Osteoblast (primary cell): Measurements from ENCODE around the gene EFCAB9. TPM values are rescaled to one million over a fixed set of nuclear protein-coding genes. Genes with fewer than 3 reads are reported as not detected.

Experiments used
- DNase-seq: peaks from one replicate; pipeline ENCODE4 v3.0.0; 2011; ENCODE audit warnings: low spot score, mixed read lengths; ENCODE audit not compliant: insufficient read length; ENCODE audit errors: missing footprints
- H2AFZ ChIP-seq: 2 replicates; pipeline ENCODE4 v1.6.0; 2011; ENCODE audit warnings: mild to moderate bottlenecking, low read length
- H3K27ac ChIP-seq: 2 replicates; pipeline ENCODE4 v1.5.1; 2011; ENCODE audit warnings: mild to moderate bottlenecking, low read depth, low read length, moderate library complexity
- H3K27me3 ChIP-seq: 2 replicates; pipeline ENCODE4 v1.6.0; 2012; ENCODE audit warnings: mild to moderate bottlenecking, control low read depth, inconsistent platforms, low read length, moderate library complexity; ENCODE audit not compliant: insufficient read depth
- H3K36me3 ChIP-seq: 2 replicates; pipeline ENCODE4 v1.5.1; 2011; ENCODE audit warnings: mild to moderate bottlenecking, low read length, control low read depth, moderate library complexity; ENCODE audit not compliant: insufficient read depth
- H3K4me1 ChIP-seq: 2 replicates; pipeline ENCODE4 v1.5.1; 2011; ENCODE audit warnings: mild to moderate bottlenecking, low read length, control low read depth, moderate library complexity; ENCODE audit not compliant: insufficient read depth
- H3K4me2 ChIP-seq: 2 replicates; pipeline ENCODE4 v1.6.0; 2011; ENCODE audit warnings: mild to moderate bottlenecking, low read length; ENCODE audit not compliant: insufficient read depth
- H3K4me3 ChIP-seq: fragments of 200-600 bp; sonication (generic); 3 replicates; pipeline ENCODE4 v1.5.1; 2012; ENCODE audit warnings: mild to moderate bottlenecking, low read length, inconsistent platforms; ENCODE audit not compliant: insufficient read depth
- H3K79me2 ChIP-seq: 2 replicates; pipeline ENCODE4 v1.6.0; 2012; ENCODE audit warnings: mild to moderate bottlenecking, low read length, control low read depth, inconsistent platforms; ENCODE audit not compliant: insufficient read depth
- H3K9me3 ChIP-seq: 2 replicates; pipeline ENCODE4 v1.5.1; 2011; ENCODE audit warnings: low read depth, low read length, control low read depth
- H4K20me1 ChIP-seq: 2 replicates; pipeline ENCODE4 v1.6.0; 2012; ENCODE audit warnings: mild to moderate bottlenecking, low read length, control low read depth; ENCODE audit not compliant: insufficient read depth
- CTCF ChIP-seq: IDR thresholded peaks from 2 replicates; pipeline ENCODE4 v1.5.1; 2011; ENCODE audit warnings: mild to moderate bottlenecking, low read depth, low read length, moderate library complexity; ENCODE audit errors: extremely low read depth
- total RNA-seq: library from RNA; depleted of rRNA; stranded (reverse); fragments of >200 nt; gene quantifications from 2 replicates; pipeline ENCODE4 v1.2.3, GENCODE V29; 2012

Gene EFCAB9
- total RNA-seq, 1 donor: not detected

DNA sequence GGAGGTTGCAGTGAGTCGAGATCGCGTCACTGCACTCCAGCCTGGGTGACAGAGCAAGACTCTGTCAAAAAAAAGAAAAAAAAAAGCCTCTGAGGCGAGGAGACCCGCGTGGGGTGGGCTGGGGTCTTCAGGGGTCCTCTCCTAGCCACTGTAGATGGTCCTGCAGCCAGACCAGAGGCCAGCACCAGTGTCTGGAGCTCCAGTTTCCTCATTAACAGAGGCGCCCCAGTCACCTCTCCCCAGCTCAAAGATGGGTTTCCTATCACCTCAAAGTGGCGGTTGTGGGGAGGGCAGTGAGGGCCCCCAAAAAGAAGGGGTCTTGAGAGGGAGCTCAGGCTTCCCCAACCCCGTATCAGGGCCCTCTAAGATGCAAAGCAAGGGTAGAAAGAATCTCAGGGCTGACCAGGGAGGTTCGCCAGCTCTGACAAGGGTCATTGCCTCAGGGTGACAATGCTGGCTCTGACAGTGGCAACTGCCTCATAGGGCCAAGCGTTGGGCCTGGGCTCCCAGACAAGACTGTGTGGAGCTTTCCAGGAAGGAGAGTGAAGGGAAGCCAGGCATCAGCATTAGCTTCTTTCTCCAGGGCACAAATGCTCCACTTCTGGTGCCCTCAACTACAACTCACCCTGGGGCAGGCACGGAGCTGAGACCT, 20.9 kb upstream of the EFCAB9 start:
- H2AFZ ChIP-seq: no peak overlapping the region
- H3K4me1 ChIP-seq: peaks cover 24% of the 10 kb centered on the region
- H3K9me3 ChIP-seq: no peaks in the 10 kb centered on the region
- no peaks in the 10 kb centered on the region for H3K27me3 ChIP-seq
- peak overlapping the region; percentile 92 for H3K27ac ChIP-seq
- H3K79me2 ChIP-seq: peaks cover 78% of the 10 kb centered on the region
- H3K36me3 ChIP-seq: peaks cover 5% of the 10 kb centered on the region
- TF ChIP-seq CTCF: no peak
- peak overlapping the region; percentile 30 for H3K4me2 ChIP-seq
- DNase-seq: peak; percentile 47
- H3K4me3 ChIP-seq: no peak overlapping the region
- peaks cover 23% of the 10 kb centered on the region for H4K20me1 ChIP-seq

GRCh38 chr5:172173564-172174153, 20.3 kb upstream of the EFCAB9 start:
- H3K4me2 ChIP-seq: peak overlapping the region; percentile 30
- no peaks in the 10 kb centered on the region for H3K9me3 ChIP-seq
- peak overlapping the region; percentile 92 for H3K27ac ChIP-seq
- H3K4me1 ChIP-seq: peaks cover 24% of the 10 kb centered on the region
- H3K79me2 ChIP-seq: peaks cover 78% of the 10 kb centered on the region
- no peak for TF ChIP-seq CTCF
- peaks cover 26% of the 10 kb centered on the region for H4K20me1 ChIP-seq
- no peaks in the 10 kb centered on the region for H3K27me3 ChIP-seq
- no peak overlapping the region for H2AFZ ChIP-seq
- DNase-seq: peak; percentile 93
- peaks cover 5% of the 10 kb centered on the region for H3K36me3 ChIP-seq
- peak overlapping the region; percentile 17 for H3K4me3 ChIP-seq

DNA sequence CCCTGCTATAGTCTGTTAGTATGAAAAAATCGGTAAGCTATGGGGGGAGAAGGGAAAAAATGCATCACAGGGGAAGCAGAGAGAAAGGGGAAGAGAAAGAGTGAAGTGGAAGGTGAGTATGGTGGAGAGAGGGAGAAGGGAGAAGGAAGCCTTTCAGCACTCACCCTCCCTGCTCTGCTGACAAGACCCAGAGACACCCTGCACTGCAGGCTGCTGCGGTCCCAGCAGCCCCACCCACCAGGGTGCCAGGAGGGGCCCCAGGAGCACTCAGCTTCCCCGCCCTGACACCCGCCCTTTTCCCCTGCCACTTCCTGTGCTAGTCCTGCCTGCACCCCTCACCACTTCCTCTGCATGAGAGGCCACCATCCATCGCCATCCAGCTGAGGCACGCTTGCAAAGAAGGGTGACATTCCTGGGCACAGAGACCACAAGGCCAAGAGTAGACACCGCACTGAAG, 18.7 kb upstream of the EFCAB9 start:
- Histone ChIP-seq H3K36me3 (peaks cover 5% of the 10 kb centered on the region), H3K4me2 (no peak overlapping the region), H3K4me1 (peaks cover 37% of the 10 kb centered on the region), H4K20me1 (peaks cover 36% of the 10 kb centered on the region), H3K4me3 (no peak overlapping the region), H2AFZ (no peak overlapping the region), H3K27ac (no peak overlapping the region), H3K27me3 (no peaks in the 10 kb centered on the region), H3K9me3 (no peaks in the 10 kb centered on the region), H3K79me2 (peaks cover 77% of the 10 kb centered on the region)
- no peak for TF ChIP-seq CTCF
- no peak for DNase-seq

DNA sequence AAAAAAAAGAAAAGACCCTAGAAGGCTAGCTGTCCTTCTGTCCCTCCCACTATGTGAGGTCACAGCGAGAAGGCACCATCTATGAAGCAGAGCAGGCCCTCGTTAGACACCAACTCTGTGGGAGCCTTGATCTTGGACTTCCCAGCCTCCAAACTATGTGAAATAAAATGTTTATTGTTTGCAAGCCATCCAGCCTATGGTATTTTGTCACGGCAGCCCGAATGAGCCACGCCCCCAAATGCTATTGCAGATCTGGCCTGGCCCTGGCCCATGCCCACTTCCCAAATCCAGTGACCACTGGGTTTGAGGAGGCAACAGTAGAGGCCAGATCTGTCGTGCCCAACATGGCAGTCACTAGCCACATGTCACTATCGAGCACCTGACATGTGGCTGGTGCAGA, 16.8 kb upstream of the EFCAB9 start:
- no peaks in the 10 kb centered on the region for H3K9me3 ChIP-seq
- peaks cover 36% of the 10 kb centered on the region for H3K4me1 ChIP-seq
- no peak overlapping the region for H2AFZ ChIP-seq
- peaks cover 77% of the 10 kb centered on the region for H3K79me2 ChIP-seq
- no peak overlapping the region for H3K27ac ChIP-seq
- H3K27me3 ChIP-seq: no peaks in the 10 kb centered on the region
- no peak overlapping the region for H3K4me2 ChIP-seq
- no peak for TF ChIP-seq CTCF
- peaks cover 5% of the 10 kb centered on the region for H3K36me3 ChIP-seq
- H3K4me3 ChIP-seq: no peak overlapping the region
- H4K20me1 ChIP-seq: peaks cover 35% of the 10 kb centered on the region
- DNase-seq: no peak
